GM12878 (cell line): ENCODE measurements around the gene FOXL3. TPM values are rescaled to one million over a fixed set of nuclear protein-coding genes. Genes with fewer than 3 reads are reported as not detected.

ENCODE experiments used
- PBX3 ChIP-seq: IDR thresholded peaks from 2 replicates; pipeline ENCODE4 v1.6.1; 2011; ENCODE audit warnings: mild to moderate bottlenecking, low read depth, low read length, moderate library complexity; ENCODE audit not compliant: insufficient replicate concordance
- SKIL ChIP-seq: fragments of 450-650 bp; IDR thresholded peaks from 2 replicates; pipeline ENCODE4 v1.6.1; 2017; ENCODE audit warnings: mild to moderate bottlenecking, low read depth, inconsistent platforms; ENCODE audit not compliant: poor library complexity, severe bottlenecking
- ZNF274 ChIP-seq: IDR thresholded peaks from one replicate; pipeline ENCODE4 v1.8.0; 2011; ENCODE audit not compliant: insufficient read length, insufficient read depth
- ZNF384 ChIP-seq: IDR thresholded peaks from 2 replicates; pipeline ENCODE4 v1.6.1; 2012; ENCODE audit warnings: low read depth, mild to moderate bottlenecking, low read length, improper control_type of control experiment, borderline replicate concordance
- polyA plus RNA-seq, 11 experiments: library from polyadenylated mRNA; depleted of rRNA in 4 of 11; unstranded in 6 of 11; stranded (reverse) in 5 of 11; fragments of >200 nt; fragmentation: Nextera tagmentation in 4 of 11; fragmentation: Illumina TruSeq in 1 of 11; extraction: Ambion mirVana in 4 of 11; extraction: Trizol in 1 of 11; gene quantifications; 1 replicate in 1 of 11; 2 replicates in 10 of 11; pipeline versions ENCODE4 v1.2.1 to v1.2.3, GENCODE V29; 2011 to 2016; ENCODE audit warnings: inconsistent platforms in 2 of 11, missing spikeins in 2 of 11, low read depth in 1 of 11
- total RNA-seq, 4 experiments: library from RNA; depleted of rRNA in 3 of 4; stranded (reverse); fragments of >200 nt in 3 of 4; fragmentation: Illumina TruSeq in 1 of 4; extraction: Trizol in 1 of 4; gene quantifications; 2 replicates each; pipeline versions ENCODE4 v1.2.1 to v1.2.3, GENCODE V29; 2013 to 2021
- TF ChIP-seq, protein P1 (sequence below): IDR thresholded peaks from 2 replicates; pipeline ENCODE4 v1.6.1; 2011; ENCODE audit warnings: borderline replicate concordance, low read depth, mild to moderate bottlenecking, moderate library complexity, low read length; ENCODE audit not compliant: insufficient read depth, poor library complexity, severe bottlenecking
- TF ChIP-seq, protein P2 (sequence below): fragments of 450-650 bp; IDR thresholded peaks from 2 replicates; pipeline ENCODE4 v1.6.1; 2018; ENCODE audit warnings: mild to moderate bottlenecking, low read depth, moderate library complexity; ENCODE audit not compliant: partially characterized antibody

Gene FOXL3
- total and polyA plus RNA-seq, 10 of the 15 experiments (the other 5 are each of a cell fraction or from before 2014, with no cell fraction given): not detected

DNA sequence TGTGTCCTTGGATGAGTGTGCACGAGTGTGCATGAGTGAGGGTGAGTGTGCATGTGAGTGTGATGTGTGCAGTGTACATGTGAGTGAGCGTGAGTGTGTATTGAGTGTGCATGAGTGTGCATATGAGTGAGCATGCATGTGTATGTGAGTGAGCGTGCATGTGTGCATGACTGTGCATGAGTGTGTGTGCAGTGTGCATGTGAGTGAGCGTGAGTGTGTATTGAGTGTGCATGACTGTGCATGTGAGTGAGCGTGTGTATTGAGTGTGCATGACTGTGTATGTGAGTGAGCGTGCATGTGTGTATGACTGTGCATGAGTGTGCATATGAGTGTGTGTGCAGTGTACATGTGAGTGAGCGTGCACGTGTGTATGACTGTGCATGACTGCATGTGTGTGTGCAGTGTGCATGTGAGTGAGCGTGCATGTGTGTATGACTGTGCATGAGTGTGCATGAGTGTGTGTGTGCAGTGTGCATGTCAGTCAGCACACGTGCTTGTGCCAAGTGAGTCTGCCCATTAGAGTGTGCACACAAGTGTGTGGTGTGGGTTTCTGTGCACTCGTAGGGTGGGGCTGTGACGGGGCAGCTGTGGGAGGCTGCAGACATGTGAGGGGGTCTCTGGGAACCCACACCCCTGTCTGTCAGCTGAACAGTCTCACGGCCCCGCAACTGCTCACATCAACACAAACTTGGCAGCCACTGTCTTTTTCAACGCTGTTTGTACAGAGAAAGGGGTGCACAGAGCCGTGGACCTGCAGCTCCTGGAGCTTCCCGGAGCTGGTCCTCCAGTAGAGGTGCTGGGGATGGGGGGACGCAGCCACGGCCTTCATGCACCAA is 14.8 kb downstream of the FOXL3 start (continued):
- TF ChIP-seq SKIL: no peak
- TF ChIP-seq, protein P1, sequence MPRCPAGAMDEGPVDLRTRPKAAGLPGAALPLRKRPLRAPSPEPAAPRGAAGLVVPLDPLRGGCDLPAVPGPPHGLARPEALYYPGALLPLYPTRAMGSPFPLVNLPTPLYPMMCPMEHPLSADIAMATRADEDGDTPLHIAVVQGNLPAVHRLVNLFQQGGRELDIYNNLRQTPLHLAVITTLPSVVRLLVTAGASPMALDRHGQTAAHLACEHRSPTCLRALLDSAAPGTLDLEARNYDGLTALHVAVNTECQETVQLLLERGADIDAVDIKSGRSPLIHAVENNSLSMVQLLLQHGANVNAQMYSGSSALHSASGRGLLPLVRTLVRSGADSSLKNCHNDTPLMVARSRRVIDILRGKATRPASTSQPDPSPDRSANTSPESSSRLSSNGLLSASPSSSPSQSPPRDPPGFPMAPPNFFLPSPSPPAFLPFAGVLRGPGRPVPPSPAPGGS: peak; percentile 85
- no peak for TF ChIP-seq ZNF384
- peak; percentile 42 for TF ChIP-seq PBX3
- TF ChIP-seq ZNF274: no peak
- TF ChIP-seq, protein P2, sequence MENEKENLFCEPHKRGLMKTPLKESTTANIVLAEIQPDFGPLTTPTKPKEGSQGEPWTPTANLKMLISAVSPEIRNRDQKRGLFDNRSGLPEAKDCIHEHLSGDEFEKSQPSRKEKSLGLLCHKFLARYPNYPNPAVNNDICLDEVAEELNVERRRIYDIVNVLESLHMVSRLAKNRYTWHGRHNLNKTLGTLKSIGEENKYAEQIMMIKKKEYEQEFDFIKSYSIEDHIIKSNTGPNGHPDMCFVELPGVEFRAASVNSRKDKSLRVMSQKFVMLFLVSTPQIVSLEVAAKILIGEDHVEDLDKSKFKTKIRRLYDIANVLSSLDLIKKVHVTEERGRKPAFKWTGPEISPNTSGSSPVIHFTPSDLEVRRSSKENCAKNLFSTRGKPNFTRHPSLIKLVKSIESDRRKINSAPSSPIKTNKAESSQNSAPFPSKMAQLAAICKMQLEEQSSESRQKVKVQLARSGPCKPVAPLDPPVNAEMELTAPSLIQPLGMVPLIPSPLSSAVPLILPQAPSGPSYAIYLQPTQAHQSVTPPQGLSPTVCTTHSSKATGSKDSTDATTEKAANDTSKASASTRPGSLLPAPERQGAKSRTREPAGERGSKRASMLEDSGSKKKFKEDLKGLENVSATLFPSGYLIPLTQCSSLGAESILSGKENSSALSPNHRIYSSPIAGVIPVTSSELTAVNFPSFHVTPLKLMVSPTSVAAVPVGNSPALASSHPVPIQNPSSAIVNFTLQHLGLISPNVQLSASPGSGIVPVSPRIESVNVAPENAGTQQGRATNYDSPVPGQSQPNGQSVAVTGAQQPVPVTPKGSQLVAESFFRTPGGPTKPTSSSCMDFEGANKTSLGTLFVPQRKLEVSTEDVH: no peak
- TF ChIP-seq, all 136 proteins: peak for 2
